ENCODE results near the gene PDZD4.

GRCh38 chrX:153875391-153876111, 45.2 kb upstream of the PDZD4 start:
- TF ChIP-seq NCOA1 (IDR thresholded peaks at IDR 0.05; ENCODE audit: low read depth) (peak; percentile 100), REST (IDR thresholded peaks at IDR 0.05; ENCODE audit: borderline replicate concordance) (peak; percentile 100), REST (CRISPR knock-in tag; IDR thresholded peaks at IDR 0.05; ENCODE audit: low read depth) (peak; percentile 100), YY1 (IDR thresholded peaks at IDR 0.05; ENCODE audit: borderline replicate concordance in 1 of 3, control insufficient read depth in 1 of 3, extremely low read depth in 1 of 3, insufficient read depth in 3 of 3, insufficient read length in 1 of 3, insufficient replicate concordance in 2 of 3, low read depth in 1 of 3, low read length in 2 of 3) (peak in 1 of 3 experiments; percentile 54), CTCF (IDR thresholded peaks at IDR 0.05 in 2 of 3, conservative IDR thresholded peaks at IDR 0.05 in 1 of 3; ENCODE audit: insufficient read depth in 2 of 3, low read depth in 1 of 3, low read length in 3 of 3) (no peak), POLR2AphosphoS5 (IDR thresholded peaks at IDR 0.05; ENCODE audit: control insufficient read depth, insufficient read depth, low read depth, low read length) (no peak), ZNF124 (CRISPR knock-in tag; IDR thresholded peaks at IDR 0.05) (peak; percentile 94; the same call in 1 of the 2 replicates)

Measured in K562 (cell line).